ENCODE results near the gene MEAK7.

The MEAK7 gene

DNA sequence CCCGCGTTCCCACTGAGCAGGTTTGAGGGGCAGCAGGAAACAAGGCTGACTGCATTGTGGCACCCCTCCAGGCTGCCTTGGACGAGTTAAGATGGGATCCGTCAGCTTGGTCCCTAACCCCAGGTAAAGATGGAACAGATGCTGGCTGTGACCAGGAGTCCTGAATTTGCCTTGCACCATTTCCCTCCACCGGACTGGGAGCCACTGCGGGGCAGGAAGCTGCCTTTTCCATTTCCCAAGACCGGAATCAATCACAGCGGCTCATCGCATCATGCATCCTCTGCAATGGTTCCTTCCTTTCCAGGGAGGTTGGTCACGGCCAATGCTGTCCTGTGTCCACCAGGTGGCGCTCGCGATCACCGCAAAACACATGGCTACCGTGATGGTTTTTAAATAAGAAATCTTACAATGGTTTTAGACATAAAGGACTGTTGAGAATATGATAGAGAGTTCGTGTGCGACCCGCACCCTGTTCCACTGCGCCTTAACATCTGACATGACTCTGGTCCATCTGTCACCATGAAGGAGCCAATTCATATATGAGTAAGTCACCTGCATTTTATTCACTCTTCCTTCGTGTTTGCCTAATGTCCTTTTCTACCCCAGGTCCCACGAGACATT lies 6.8 kb upstream of the MEAK7 start:
- DNase-seq = peak; percentile 38

DNA sequence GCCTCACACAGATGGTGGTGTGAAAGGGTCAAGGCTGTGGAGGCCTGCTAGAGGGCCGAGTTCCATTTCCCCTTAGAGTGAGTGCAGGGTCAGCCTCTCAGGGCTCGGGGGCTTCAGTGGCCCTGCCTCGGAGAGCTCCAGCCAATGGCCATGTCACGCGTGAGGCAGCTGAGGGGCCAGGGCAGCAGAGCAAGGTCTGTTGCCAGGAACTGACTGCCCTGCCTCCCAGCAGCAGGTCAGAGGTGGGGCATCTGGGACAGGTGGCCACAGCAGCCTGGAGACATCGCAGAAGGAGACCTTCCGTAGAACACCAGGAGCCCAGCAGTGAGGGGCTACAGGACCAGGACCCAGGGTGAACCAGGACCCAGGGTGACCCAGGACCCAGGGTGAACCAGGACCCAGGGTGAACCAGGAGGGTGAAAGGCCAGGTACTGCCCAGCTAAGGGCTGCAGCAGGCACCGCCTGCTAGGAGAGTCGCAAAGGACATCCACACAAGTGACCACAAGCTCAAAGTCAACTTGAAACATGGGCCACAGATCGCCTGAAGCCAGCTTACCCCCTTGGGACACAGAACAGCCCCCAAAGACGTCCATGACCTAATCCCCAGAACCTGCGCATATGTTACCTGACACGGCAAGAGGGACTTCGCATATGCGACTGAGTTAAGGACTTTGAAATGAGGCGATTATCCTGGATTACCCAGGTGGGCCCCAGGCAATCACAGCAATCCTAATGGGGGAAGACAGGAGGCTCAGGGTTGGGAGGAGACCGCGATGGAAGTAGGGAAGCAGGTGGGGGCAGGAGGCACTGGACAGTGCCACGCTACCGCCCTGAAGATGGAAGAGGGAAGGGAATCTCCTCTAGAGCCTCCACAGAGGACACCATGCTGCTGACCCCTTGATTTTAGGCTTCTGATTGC lies 4.8 kb upstream of the MEAK7 start:
- no peak for DNase-seq

DNA sequence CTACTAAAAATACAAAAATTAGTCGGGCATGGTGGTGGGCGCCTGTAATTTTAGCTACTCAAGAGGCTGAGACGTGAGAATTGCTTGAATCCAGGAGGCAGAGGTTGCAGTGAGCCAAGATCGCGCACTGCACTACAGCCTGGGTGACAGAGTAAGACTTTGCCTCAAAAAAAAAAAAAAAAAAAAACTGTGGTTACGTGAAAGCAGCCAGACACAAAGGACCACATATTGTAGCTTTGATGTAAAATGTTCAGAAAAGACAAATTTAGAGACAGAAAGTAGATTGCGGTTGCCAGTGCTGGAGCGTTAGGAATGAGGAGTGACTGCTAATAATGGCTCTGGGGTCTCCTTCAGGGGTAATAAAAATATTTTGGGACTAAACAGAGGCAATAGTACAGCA lies 4.0 kb upstream of the MEAK7 start:
- no peak for DNase-seq

DNA sequence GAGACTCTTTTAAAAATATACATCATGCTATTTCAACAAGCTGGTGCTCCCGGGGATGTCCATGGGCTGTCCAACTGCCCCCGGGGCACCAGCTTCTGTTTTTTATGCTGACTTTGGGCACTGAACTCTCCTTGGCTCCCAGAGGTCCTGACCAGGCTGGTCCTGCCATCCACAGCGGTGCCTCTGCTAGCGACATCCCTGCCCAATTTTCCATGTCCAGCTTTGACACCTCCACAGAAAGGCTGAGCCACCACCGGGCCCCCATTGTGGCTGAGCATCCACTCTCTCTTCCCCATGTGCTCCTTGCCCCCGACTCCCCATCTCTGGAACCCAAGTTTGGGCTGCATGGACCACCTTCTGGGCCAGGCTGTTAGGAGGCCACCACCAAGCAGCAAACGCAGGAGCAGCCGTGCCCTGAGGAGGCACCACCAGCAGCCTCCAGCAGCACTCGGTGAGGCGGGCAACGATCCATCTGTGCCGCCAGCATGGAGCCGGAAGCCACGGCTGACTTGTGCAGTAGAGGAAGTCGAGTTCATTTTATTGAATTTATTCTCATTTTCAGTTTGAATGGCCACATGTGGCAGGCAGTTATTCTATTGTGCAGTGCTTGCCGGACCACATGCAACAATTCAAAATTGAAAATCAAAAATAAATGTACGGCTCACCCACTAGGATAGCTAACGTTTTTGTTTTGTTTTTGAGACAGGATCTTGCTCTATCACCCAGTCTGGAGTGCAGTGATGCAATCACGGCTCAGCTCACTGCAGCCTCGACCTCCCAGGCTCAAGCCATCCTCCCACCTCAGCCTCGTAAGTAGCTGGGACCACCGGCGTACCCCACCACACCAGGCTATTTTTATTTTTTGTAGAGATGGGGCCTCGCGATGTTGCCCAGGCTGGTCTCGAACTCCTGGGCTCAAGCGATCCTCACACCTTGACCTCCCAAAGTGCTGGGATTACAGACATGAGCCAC lies 2.8 kb upstream of the MEAK7 start:
- no peak for DNase-seq

DNA sequence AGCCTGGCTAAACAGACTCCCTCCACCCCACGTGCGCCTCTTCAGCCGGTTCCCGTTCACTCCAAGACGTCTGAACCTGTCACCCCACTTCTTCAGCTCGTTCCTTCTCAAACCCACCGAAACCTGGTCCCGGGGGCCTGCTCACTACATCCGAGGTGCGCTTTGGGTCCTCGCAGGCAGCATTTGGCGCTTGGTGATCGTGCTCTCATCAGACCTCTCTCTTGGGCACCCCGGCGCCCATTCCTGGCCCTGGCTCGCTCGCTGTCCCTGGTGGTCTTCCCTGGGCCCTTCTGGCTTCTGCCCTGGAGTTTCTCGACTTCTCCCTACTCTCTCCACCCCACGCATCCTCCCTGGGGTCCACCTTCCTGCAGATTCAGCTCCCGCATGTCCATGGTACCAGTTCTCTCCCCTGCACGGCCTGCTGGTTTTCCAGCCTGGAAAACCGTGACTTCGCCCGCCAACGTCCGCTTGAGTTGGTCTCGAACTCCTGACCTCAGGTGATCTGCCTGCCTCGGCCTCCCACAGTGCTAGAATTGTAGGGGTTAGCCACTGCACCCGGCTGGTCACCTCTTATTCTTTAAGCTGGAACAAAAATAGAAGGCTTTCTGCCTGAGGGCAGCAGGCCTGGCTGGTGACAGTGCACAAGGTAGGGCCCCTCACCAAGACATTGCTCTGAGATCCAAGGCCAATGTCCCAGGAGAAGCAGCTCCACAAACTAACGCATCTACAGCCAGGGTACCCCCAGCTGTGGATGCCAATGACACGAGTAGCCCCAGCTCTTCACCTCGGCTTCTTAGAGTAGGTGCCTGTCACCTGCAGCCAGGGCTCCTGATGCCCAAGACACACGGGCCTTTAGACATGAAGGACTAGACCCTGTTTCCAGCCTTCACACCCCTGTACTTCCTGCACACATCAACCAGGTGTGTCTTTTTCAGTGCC lies 1.1 kb upstream of the MEAK7 start:
- no peak for DNase-seq

DNA sequence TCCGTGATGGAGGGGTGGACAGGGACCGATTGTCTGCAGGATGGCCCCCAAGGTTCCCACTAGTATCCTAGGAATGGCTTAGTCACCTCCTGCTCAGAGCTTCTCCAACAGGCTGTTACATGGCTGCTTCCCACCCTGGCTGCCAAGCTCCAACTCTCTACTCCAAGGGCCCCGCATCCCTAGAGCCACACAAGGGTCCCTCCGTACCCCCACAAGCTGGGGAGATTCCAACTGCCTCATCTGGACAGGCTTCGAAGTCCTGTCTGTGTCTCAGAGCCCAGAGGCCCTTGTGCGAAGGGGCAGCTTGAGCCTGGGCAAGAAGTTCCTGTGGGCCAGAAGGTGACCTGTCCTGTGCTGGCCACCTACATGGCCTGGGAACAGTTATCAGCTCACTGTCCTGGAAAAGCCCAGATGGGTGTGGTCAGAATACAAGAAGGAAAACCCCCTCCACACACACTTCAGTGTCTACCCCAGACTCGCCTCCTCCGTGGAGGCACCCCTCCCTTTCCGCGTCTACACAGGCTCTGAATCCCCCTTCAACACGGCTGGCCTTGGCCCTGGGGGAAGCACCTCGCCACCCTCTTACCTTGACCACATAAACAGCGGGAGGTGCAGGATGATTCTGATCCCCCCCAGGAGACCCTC lies 586 bp downstream of the MEAK7 start:
- no peak for DNase-seq

DNA sequence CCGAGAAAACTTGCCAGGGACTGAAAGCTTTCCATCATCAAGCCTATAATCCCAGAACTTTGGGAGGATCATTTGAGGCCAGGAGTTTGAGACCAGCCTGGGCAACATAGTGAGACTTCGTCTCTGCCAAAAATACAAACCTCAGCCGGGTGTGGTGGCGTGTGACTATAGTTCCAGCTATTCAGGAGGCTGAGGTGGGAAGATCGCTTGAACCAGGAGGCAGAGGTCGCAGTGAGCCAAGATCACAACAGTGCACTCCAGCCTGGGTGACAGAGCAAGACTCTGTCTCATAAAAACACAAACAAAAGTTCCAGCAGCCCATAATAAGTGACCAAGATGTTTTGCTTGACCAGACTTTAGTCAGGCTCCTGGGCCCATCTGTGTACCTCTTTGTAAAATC lies 1.9 kb downstream of the MEAK7 start:
- no peak for DNase-seq

DNA sequence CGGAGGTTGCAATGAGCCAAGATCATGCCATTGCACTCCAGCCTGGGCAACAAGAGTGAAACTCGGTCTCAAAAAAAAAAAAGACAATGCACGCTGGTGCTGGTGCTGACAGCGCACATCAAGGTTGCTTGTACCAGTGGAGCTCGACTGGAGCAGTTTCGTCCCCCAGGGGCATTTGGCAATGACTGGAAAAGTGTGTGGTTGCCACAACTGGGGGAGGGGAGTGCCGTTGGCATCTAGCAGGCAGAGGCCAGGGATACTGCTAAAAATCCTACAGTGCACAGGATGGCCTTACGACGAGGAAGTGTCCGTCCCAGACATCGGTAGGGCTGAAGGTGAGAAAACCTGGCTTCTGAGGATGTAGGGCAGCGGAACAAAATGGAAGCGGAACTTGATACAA lies 2.4 kb downstream of the MEAK7 start:
- DNase-seq = no peak

DNA sequence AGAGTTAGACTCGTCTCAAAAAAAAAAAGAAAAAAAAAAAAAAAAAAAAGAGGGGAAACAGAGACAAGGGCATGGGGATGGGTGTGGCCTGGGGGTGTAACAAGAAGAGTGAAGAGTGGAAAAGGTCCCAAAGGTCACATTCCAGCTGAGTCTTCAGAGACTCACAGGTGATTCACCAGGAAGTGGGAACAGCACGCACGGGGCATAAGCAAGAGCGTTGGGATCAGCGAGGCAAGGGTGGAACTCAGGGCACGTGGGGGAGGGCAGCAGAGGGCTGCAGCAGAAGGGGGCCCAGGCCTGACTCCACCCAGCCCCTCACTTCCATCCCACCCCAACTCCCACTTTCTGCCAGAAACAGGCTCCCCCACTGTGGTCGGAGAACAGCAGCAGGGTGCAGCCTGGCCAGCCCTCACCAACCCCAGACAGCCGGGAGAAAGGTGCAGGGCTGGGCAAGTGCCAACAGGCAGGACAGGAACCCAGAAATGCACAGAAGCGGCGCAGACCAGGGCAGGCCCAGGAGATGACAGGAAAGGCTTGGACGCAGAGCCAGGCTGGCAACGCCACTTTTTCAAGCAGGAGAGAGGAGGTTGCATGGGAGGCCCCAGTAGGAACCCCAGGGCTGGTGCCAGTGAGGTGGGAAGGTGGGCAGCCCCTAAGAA lies 3.3 kb downstream of the MEAK7 start:
- no peak for DNase-seq

DNA sequence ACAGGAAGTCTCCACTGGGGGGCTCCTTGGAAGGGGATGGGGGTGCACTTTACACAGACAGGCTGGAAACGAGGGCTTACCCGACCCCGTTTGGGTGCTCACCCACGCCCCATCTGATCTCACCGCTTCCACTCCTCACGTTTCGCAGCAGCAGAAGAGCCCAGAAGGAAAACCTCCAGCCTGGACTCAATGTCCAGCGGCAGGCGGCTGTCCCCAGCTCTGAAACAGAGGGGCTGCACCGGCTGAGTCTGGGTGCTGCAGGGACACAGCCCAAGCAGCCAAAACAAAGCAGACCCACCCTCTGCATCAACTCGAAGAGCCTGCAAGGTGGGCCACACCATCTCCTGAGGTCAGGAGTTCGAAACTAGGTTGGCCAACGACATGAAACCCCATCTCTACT lies 3.9 kb downstream of the MEAK7 start:
- no peak for DNase-seq

DNA sequence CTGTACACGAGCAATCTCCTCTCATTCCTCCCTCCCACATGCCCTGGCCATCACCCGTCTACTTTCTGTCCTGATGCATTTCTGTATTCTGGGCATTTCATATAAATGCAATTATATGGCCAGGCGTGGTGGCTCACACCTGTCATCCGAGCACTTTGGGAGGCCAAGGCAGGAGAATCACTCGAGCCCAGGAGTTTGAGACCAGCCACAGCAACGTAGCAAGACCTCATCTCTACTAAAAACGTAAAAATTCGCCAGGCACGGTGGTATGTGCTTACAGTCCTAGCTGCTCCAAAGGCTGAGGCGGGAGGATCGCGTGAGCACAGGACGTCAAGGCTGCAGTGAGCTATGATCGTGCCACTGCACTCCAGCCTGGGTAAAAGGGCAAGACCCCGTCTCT lies 4.8 kb downstream of the MEAK7 start:
- no peak for DNase-seq

DNA sequence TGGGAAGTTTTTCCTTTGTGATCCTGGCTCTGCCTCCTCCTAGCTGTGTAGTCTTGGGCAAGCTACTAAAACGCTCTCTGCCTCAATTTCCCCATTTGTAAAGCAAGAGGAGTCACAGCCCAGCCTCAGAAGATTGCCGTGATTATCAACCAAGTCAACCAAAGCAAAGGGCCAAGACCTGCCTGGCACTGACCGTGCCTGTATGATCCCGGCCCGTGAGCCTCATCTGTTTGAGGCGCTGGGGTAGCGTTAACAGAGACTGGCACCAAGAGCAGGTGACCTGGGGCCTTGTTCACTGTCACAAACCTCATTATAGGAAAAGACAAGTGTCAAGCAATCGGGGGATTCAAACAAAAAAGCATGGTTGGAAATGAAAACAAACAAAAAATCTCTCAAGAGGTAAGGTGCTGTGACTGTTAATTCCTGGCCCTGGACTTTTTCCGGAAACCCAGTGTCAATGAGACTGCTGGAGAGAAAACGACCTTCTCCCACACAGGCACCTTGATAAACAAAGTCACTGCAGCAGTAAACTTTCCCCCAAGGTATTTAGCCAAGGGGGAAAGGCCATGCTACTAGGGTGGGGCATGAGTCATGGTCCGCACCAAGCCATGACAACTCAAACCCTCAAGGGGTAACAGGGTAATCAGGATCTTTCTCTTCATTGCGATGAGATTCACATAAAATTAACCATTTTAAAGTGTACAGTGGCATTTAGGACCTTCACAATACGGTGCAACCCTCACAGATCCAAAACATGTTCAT lies 5.4 kb downstream of the MEAK7 start:
- no peak for DNase-seq

DNA sequence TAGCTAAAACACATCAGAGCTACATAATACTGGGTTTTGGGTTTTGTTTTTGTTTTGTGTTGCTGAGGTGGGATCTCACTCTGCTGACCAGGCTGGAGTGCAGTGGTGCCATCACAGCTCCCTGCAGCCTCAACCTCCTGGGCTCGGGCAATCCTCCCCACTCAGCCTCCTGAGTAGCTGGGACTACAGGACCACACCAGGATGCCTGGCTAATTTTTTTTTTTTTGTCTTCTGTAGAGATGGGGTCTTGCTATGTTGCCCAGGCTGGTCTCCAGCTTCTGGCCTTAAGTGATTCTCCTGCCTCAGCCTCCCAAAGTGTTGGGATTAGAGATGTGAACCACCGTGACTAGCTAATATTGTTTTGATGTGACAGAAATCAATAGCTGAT lies 6.2 kb downstream of the MEAK7 start:
- DNase-seq = no peak

DNA sequence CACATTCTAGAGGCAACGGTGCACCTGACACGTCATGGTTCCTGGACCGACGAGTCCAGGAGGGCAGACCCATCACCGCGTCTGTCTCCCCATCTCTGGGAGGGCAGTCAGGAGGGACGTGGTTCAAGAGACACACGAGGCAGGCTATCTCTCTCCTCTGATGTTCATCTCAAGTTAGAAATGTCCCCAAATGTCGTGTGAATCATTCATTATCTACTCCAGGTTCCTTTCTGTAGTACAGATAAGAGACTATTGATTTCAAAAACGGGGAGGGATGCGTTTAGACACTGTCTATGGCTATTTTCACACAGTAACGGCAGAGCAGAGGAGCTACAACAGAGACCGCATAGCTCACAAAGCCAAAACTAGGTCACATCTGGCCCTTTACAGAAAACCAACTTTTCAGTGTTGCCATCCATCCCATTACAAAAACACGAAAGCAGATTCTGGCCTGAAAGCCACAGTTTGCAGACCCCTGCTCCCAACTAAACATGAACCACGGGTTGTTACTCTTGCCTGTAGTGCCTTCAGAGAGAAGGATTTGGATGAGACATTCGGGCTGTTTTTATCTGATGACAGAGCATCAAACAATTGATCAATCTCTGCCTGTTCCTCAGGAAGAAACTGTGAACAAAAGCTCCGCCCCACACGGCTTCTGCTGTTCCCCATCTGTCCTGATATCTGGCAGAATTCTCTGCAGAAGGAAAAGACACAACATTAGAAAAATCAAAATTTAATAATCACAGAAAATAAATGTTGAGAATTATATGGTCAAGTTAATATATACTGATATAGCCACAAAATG lies 6.8 kb downstream of the MEAK7 start:
- no peak for DNase-seq

DNA sequence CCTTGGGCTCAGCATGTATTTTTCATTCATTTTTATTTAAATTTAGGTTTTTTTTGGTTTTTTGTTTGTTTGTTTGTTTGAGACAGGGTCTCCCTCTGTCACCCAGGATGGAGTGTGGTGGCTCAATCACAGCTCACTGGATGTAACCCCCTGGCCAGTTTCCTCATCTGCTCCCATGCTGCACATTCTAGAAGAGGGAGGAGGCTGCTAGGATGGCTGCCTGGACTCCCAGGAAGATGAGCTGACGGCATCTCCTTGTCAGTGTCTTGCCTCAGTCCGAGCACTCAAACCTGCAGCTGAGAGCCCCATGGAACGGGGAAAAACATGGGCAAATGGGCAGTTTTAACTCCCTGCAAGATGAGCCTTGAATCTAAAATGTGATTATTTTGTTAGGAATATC lies 7.5 kb downstream of the MEAK7 start:
- no peak for DNase-seq

DNA sequence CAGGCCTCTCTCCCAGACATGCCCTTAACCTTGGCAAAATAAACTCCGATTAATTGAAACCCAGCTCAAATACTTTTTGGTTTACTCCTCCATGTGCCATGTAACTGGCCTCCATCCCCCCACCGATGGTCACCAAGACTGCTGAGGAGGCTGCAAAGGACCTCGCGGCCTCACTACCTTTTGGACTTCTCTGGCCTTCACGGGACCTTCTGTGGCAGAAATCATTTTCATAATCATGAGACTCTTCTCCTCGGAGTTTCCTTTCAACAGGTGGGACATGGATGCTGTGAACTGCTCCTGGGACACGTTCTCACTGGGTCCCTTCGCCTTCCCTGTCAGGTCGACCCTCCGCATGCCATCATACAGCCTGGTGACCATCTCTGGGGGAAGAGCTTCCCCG lies 9.0 kb downstream of the MEAK7 start:
- DNase-seq = no peak

DNA sequence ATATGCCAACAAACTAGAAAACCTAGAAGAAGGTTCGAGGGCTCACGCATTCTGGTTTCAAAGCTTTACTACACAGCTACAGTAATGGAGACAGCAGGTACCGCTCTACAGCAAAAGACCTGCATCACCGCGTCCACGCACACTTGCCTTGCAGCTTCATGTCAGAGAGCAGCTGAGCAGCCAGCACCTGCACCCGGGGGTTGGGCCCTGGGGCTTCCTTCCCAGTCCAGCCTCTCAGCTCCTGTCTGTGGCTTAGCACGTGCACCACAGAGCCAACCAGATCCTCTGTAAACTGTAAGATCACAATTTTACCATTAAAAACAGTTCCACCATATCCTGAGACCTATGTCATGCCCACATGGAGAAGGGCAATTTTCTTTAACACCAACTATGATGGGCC lies 15.3 kb downstream of the MEAK7 start:
- DNase-seq = no peak

DNA sequence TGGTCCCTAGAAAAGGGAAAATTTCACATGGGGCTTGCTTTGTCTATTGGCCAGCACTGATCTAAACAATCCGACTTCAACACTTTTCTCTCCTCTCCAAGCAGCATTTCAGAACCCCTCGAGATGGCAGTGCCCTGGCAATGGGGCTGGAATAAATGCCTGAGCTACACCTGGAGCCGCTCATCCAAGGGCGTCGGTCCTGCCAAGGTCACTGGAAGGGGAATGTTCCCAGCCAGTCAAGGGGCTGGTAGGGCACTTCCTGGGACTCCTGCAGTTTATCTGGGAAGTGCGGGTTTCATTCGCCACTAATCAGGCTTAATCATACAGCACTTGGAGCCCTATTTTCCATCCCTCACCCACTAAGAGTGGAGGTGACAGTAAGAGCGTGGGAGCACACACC lies 17.1 kb downstream of the MEAK7 start:
- DNase-seq = no peak

DNA sequence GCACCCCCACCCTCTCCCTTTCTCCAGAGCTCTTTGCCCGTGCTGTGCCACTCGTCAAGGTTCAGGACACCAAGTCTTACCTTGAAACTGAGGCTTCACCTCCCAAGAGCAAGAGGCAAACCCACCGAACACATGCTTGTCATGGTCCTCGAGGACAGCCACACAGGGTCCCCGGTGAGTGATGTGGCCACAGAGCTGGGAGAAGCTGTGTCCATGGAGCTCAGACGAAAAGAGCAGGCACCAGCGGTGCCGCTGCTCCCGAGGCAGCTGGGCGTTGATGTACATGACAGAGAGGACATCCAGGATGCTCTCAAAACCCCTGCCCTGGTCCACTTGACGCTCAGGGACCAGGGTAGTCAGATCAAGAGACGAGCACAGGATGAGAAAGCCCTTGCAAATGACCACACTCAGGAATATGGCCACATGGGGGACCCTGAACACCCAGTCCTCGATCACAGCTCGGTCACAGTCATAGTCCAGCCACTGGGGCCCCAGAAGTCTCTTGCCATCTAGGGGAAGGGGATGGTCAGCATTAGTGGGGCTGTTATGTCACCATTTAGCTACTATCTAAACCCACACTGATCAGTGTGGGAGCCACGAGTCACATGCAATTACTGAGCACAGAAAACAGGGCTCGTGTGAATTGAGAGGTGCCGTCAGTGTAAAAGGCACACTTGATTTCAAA lies 17.8 kb downstream of the MEAK7 start:
- no peak for DNase-seq

Measured in NCI-H1417 treated with DMSO at 0.1 percent for 48 hours (cell line).